ENCODE measurements around the gene ADD2. TPM values are rescaled to one million over a fixed set of nuclear protein-coding genes. Genes with fewer than 3 reads are reported as not detected.

The ADD2 gene
- total RNA-seq, 1 experiment from 2014 or later = 3.5 TPM

GRCh38 chr2:70728128-70728527 lies 39.9 kb downstream of the ADD2 start:
- Histone ChIP-seq H3F3A (ENCODE audit: insufficient read depth, low read depth) (no peaks in the 10 kb centered on the region), H3K4me1 (replicated peaks; ENCODE audit: insufficient read depth) (no peaks in the 10 kb centered on the region), H3K4me3 (no peak overlapping the region), H3K9me3 (ENCODE audit: insufficient read depth, low read depth) (no peaks in the 10 kb centered on the region), H3K27ac (no peak overlapping the region), H3K27me3 (ENCODE audit: insufficient read depth, low read depth) (peaks cover 19% of the 10 kb centered on the region), H3K79me2 (ENCODE audit: low read depth) (no peaks in the 10 kb centered on the region), H3K36me3 (ENCODE audit: low read depth) (no peaks in the 10 kb centered on the region), H2AFZ (no peak overlapping the region), H4K20me1 (ENCODE audit: insufficient read depth) (no peaks in the 10 kb centered on the region), H3K9me2 (ENCODE audit: insufficient read depth) (no peaks in the 10 kb centered on the region), H3K4me2 (no peak overlapping the region)
- intact Hi-C loops (cut with micrococcal nuclease; ENCODE audit: unreplicated experiment) = no loop called here
- no TSS peak for BruUV-seq (replicated peaks)
- TF ChIP-seq, protein P1, sequence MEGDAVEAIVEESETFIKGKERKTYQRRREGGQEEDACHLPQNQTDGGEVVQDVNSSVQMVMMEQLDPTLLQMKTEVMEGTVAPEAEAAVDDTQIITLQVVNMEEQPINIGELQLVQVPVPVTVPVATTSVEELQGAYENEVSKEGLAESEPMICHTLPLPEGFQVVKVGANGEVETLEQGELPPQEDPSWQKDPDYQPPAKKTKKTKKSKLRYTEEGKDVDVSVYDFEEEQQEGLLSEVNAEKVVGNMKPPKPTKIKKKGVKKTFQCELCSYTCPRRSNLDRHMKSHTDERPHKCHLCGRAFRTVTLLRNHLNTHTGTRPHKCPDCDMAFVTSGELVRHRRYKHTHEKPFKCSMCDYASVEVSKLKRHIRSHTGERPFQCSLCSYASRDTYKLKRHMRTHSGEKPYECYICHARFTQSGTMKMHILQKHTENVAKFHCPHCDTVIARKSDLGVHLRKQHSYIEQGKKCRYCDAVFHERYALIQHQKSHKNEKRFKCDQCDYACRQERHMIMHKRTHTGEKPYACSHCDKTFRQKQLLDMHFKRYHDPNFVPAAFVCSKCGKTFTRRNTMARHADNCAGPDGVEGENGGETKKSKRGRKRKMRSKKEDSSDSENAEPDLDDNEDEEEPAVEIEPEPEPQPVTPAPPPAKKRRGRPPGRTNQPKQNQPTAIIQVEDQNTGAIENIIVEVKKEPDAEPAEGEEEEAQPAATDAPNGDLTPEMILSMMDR (conservative IDR thresholded peaks at IDR 0.05) = no peak
- TF ChIP-seq EZH2 (IDR thresholded peaks at IDR 0.05; ENCODE audit: low read depth) = no peak
- DNase-seq = no peak
- ChIA-PET POLR2A (ENCODE audit: unreplicated experiment) (no interaction called here), CTCF (no interaction called here)

- H4K20me1 ChIP-seq (ENCODE audit: insufficient read depth) = no peaks in the 10 kb centered on the region
- intact Hi-C loops (cut with micrococcal nuclease; ENCODE audit: unreplicated experiment) = no loop called here
- no peaks in the 10 kb centered on the region for H3K4me1 ChIP-seq (replicated peaks; ENCODE audit: insufficient read depth)
- no peak overlapping the region for H3K4me3 ChIP-seq
- H3K9me2 ChIP-seq (ENCODE audit: insufficient read depth) = no peaks in the 10 kb centered on the region
- no peak overlapping the region for H3K27ac ChIP-seq
- no peaks in the 10 kb centered on the region for H3K36me3 ChIP-seq (ENCODE audit: low read depth)
- no peak overlapping the region for H2AFZ ChIP-seq
- H3K79me2 ChIP-seq (ENCODE audit: low read depth) = no peaks in the 10 kb centered on the region
- no peaks in the 10 kb centered on the region for H3F3A ChIP-seq (ENCODE audit: insufficient read depth, low read depth)
- TF ChIP-seq EZH2 (IDR thresholded peaks at IDR 0.05; ENCODE audit: low read depth) = no peak
- TF ChIP-seq, protein P1 (conservative IDR thresholded peaks at IDR 0.05) = no peak
- ChIA-PET POLR2A (ENCODE audit: unreplicated experiment) (no interaction called here), CTCF (no interaction called here)
- no peak overlapping the region for H3K4me2 ChIP-seq
- H3K27me3 ChIP-seq (ENCODE audit: insufficient read depth, low read depth) = peaks cover 9% of the 10 kb centered on the region
- no peak for DNase-seq
- H3K9me3 ChIP-seq (ENCODE audit: insufficient read depth, low read depth) = no peaks in the 10 kb centered on the region
- BruUV-seq (replicated peaks) = no TSS peak
Observed at GRCh38 chr2:70726947-70727725, 40.9 kb downstream of the ADD2 start.

DNA sequence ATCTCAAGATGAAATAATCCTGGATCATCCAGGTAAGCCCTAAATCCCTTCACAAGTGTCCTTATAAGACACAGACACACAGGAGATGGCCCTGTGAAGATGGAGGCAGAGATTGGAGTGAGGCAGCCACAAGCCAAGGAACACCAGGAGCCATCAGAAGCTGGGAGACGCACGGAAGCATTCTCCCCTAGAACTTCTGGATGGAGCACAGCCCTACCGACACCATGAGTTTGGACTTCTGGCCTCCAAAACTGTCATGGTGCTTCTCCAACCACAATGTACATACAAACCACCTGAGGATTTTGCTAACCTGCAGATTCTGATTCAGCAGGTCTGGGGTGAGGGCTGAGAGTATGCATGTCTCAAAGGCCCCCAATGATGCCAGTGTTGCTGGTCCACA lies 42.5 kb downstream of the ADD2 start:
- Histone ChIP-seq H3K4me3 (no peak overlapping the region), H3K9me3 (ENCODE audit: insufficient read depth, low read depth) (no peaks in the 10 kb centered on the region), H3K4me2 (no peak overlapping the region), H3K36me3 (ENCODE audit: low read depth) (no peaks in the 10 kb centered on the region), H3K27me3 (ENCODE audit: insufficient read depth, low read depth) (0 out of 2 replicates have a peak, but pooled peaks cover 2% of the 10 kb centered on the region), H3K9me2 (ENCODE audit: insufficient read depth) (no peaks in the 10 kb centered on the region), H3K4me1 (replicated peaks; ENCODE audit: insufficient read depth) (no peaks in the 10 kb centered on the region), H4K20me1 (ENCODE audit: insufficient read depth) (no peaks in the 10 kb centered on the region), H3K79me2 (ENCODE audit: low read depth) (no peaks in the 10 kb centered on the region), H3F3A (ENCODE audit: insufficient read depth, low read depth) (no peaks in the 10 kb centered on the region), H3K27ac (no peak overlapping the region), H2AFZ (no peak overlapping the region)
- POLR2A ChIA-PET (ENCODE audit: unreplicated experiment) = no interaction called here
- intact Hi-C loops (cut with micrococcal nuclease; ENCODE audit: unreplicated experiment) = no loop called here
- no TSS peak for BruUV-seq (replicated peaks)
- TF ChIP-seq EZH2 (IDR thresholded peaks at IDR 0.05; ENCODE audit: low read depth) = no peak
- TF ChIP-seq, protein P1 (conservative IDR thresholded peaks at IDR 0.05) = no peak
- CTCF ChIA-PET = no interaction called here
- DNase-seq = no peak

Data from PC-9 (cell line).